Spleen (tissue), 11 donors: Measurements from ENCODE around the gene SORL1. TPM values are rescaled to one million over a fixed set of nuclear protein-coding genes. Genes with fewer than 3 reads are reported as not detected.
"Not testable (repeated sequence)": the region's sequence is repeated elsewhere in the genome, so short reads cannot be mapped to it uniquely, and the experiment has no call there.

ENCODE experiments used
- DNase-seq: peaks from one replicate; pipeline ENCODE4 v3.0.0-alpha.2; 2020
- H3K27ac ChIP-seq, 8 donors: fragments of 200-600 bp; sonication (generic) in 7 of 8; 1 replicate in 4 of 8; 2 replicates in 4 of 8; pipeline versions ENCODE4 v1.5.0 to v1.8.0; 2016 to 2021; ENCODE audit warnings: inconsistent platforms in 4 of 8, mild to moderate bottlenecking in 4 of 8, moderate library complexity in 1 of 8
- H3K27me3 ChIP-seq, 7 donors: fragments of 200-600 bp; sonication (generic) in 6 of 7; replicated peaks in 1 of 7; 1 replicate in 4 of 7; 2 replicates in 3 of 7; pipeline versions ENCODE4 v1.5.0 to v1.8.0; 2016 to 2021; ENCODE audit warnings: inconsistent platforms in 3 of 7, mild to moderate bottlenecking in 1 of 7
- H3K36me3 ChIP-seq, 6 donors: fragments of 200-600 bp; sonication (generic) in 5 of 6; 1 replicate in 4 of 6; 2 replicates in 2 of 6; pipeline versions ENCODE4 v1.5.0 to v1.8.0; 2016 to 2021; ENCODE audit warnings: inconsistent platforms in 2 of 6
- H3K4me1 ChIP-seq, 6 donors: fragments of 200-600 bp; sonication (generic) in 5 of 6; 1 replicate in 3 of 6; 2 replicates in 3 of 6; pipeline versions ENCODE4 v1.5.0 to v1.8.0; 2016 to 2021; ENCODE audit warnings: inconsistent platforms in 3 of 6
- H3K4me3 ChIP-seq, 8 donors: fragments of 200-600 bp; sonication (generic) in 7 of 8; 1 replicate in 4 of 8; 2 replicates in 4 of 8; pipeline versions ENCODE4 v1.5.0 to v1.8.0; 2016 to 2021; ENCODE audit warnings: inconsistent platforms in 4 of 8, mild to moderate bottlenecking in 4 of 8, moderate library complexity in 2 of 8
- H3K9me3 ChIP-seq, 8 donors: fragments of 200-600 bp; sonication (generic) in 7 of 8; 1 replicate in 4 of 8; 2 replicates in 4 of 8; pipeline versions ENCODE4 v1.5.0 to v1.8.0; 2016 to 2021; ENCODE audit warnings: inconsistent platforms in 4 of 8
- POLR2A ChIP-seq, 3 donors: fragments of 450-650 bp; IDR thresholded peaks; one replicate each; pipeline ENCODE4 v1.5.1; 2017; ENCODE audit warnings: antibody characterized with exemption in 3 of 3, mild to moderate bottlenecking in 1 of 3
- POLR2AphosphoS5 ChIP-seq, 3 donors: sonication (generic); formaldehyde crosslinking; IDR thresholded peaks; one replicate each; pipeline ENCODE4 v1.5.1; 2017; ENCODE audit warnings: antibody characterized with exemption in 3 of 3
- WGBS, 5 donors: extraction: QIAGEN DNeasy Blood & Tissue Kit in 3 of 5; methylation state at CpG; one replicate each; pipeline versions ENCODE4 v1.1.5 to v1.1.7; 2013 to 2018; 5-methylcytosine and 5-hydroxymethylcytosine counted together
- intact Hi-C: fragments of 100-400 bp; cut with DNase I; formaldehyde crosslinking; loops from one replicate; pipeline ENCODE4 v1.15.0; 2023; ENCODE audit warnings: low total_unique reads
- polyA plus RNA-seq, 3 donors: library from polyadenylated mRNA; stranded (reverse); fragments of 200-250 nt; gene quantifications; one replicate each; pipeline ENCODE4 v1.2.1, GENCODE V29; 2013
- total RNA-seq, 7 donors: library from RNA; depleted of rRNA in 3 of 7; stranded (reverse); fragments of >200 nt in 3 of 7; fragmentation: NEBNext Ultra II Directional in 4 of 7; extraction: Animal tissue kit (Norgen Biotek cat#: 25700) in 4 of 7; gene quantifications; one replicate each; pipeline versions ENCODE4 v1.1.0 to v1.2.1, GENCODE V29; 2016 to 2021
- TF ChIP-seq, protein P1 (sequence below), 11 experiments: fragments of 200-600 bp in 7 of 11; fragments of 450-650 bp in 4 of 11; sonication (generic) in 4 of 11; IDR thresholded peaks in 8 of 11; conservative IDR thresholded peaks in 3 of 11; 1 replicate in 7 of 11; 2 replicates in 4 of 11; pipeline versions ENCODE4 v1.4.0 to v1.8.0; 2016 to 2021; ENCODE audit warnings: antibody characterized with exemption in 11 of 11, inconsistent platforms in 4 of 11, mild to moderate bottlenecking in 1 of 11
- donor health status: healthy with polysubstance abuse.
- donor health status: DM: no; HTN: no; CAD: no; lungs with moderate emphysema.
- donor health status: DM: no; HTN: no; CAD: no.
- donor health status: Bipolar disorder and iron deficiency.
- donor health status: healthy.
- donor health status: DM: no; HTN: no; CAD: no.
- donor health status: DM: yes; HTN: yes; CAD: no.

The SORL1 gene
- total and polyA plus RNA-seq, 10 donors = 3.8 to 328 (median 148) TPM

DNA sequence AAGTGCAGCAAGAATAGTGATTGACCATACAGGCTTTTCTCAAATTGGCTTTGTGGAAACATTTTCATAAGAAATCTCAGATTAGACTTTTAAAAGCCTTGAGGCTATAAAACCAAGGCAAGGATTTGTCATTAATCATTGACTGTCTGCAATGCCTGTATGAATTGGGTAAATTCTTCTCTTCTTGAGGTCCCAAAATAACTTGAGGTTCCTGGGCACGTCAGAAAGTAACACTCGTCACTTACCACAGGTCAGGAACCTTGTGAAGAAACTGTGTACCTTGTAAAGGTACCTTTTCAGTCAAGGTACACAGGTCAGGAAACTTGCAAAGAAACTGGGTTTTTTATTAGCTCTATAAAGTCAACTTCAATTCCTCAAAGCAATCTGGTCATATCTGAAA lies 43.3 kb upstream of the SORL1 start:
- TF ChIP-seq, protein P1, sequence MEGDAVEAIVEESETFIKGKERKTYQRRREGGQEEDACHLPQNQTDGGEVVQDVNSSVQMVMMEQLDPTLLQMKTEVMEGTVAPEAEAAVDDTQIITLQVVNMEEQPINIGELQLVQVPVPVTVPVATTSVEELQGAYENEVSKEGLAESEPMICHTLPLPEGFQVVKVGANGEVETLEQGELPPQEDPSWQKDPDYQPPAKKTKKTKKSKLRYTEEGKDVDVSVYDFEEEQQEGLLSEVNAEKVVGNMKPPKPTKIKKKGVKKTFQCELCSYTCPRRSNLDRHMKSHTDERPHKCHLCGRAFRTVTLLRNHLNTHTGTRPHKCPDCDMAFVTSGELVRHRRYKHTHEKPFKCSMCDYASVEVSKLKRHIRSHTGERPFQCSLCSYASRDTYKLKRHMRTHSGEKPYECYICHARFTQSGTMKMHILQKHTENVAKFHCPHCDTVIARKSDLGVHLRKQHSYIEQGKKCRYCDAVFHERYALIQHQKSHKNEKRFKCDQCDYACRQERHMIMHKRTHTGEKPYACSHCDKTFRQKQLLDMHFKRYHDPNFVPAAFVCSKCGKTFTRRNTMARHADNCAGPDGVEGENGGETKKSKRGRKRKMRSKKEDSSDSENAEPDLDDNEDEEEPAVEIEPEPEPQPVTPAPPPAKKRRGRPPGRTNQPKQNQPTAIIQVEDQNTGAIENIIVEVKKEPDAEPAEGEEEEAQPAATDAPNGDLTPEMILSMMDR (IDR thresholded peaks at IDR 0.05 in 8 of 11, conservative IDR thresholded peaks at IDR 0.05 in 3 of 11) = no peak
- TF ChIP-seq POLR2AphosphoS5 (IDR thresholded peaks at IDR 0.05) = no peak
- no peak for TF ChIP-seq POLR2A (IDR thresholded peaks at IDR 0.05)
- Histone ChIP-seq H3K27me3 (no peaks in the 10 kb centered on the region), H3K36me3 (no peaks in the 10 kb centered on the region), H3K4me1 (peaks cover 0 to 17% (median 3%) of the 10 kb centered on the region in 6 donors), H3K9me3 (no peaks in the 10 kb centered on the region), H3K4me3 (no peak overlapping the region), H3K27ac (no peak overlapping the region)
- WGBS, 5 donors = 67 to 80% (median 74%) methylated on average over 2 of the region's 2 CpGs
- DNase-seq = no peak
- intact Hi-C loops = no loop called here

DNA sequence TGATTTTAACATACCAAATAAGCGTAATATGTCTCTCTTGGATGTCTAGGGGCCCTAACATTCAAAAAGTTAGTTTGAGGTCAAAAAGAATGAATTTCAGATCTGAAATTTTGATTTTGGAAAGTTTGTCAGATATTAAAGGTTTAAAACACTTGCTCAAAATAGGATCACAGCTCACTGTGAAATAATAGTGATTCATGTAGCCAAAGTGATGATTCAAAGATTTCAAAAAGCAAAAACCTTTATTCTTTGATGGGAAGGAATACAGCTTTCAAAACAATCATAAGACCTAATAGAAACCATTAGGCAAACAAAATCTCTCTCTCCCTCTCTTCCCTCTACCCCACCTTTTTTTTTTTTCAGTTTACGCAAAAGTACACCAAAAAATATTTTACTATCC lies 42.1 kb upstream of the SORL1 start:
- H3K27ac ChIP-seq, intact Hi-C loops, H3K9me3 ChIP-seq, H3K27me3 ChIP-seq, H3K4me3 ChIP-seq, H3K36me3 ChIP-seq, DNase-seq: not testable (repeated sequence)
- H3K4me1 ChIP-seq = peaks cover 0 to 27% (median 3%) of the 10 kb centered on the region in 6 donors
- 95 to 97% (median 95%) methylated on average over 2 of the region's 2 CpGs for WGBS, 5 donors

DNA sequence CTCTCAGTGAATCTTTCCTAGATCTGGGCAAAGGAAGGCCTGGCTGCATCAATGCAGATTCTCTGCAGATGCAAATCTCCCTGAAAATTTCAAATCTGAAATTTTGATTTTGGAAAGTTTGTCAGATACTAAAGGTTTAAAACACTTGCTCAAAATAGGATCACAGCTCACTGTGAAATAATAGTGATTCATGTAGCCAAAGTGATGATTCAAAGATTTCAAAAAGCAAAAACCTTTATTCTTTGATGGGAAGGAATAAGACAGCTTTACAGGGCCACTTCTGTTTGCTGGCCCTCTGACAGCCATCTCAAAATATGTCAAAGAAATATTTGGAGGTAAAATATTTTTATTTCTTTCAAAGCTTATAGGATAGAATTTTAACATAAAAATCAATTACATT lies 40.8 kb upstream of the SORL1 start:
- H3K4me3 ChIP-seq, H3K27ac ChIP-seq, H3K27me3 ChIP-seq, H3K9me3 ChIP-seq, H3K36me3 ChIP-seq, intact Hi-C loops, DNase-seq: not testable (repeated sequence)
- H3K4me1 ChIP-seq = peaks cover 1 to 27% (median 5%) of the 10 kb centered on the region in 6 donors

DNA sequence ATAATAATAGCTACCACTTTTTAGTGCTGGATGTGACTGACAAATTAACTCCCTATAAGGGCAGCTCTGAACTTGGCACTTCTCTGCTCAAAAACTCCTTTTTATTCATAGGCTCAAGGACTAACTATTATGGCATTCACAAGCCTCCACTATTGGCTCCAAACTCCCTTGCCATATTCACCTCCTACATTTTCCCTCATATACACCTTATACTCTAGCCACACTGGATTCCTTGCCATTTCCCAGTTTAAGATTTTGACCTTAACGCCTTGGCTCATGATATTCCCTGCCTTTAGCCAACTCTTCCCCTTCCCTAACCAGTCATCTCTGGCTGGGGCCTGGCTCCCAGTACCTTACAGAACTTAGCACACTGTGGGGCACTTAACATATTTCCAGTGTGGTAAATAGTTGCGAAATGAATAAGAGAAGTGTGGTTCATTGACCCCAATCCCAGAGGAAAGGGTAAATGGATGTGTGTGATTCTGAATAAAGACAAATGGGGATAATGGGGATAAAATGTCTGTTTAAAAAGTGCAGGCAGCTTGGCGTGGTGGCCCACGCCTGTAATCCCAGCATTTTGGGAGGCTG lies 40.0 kb upstream of the SORL1 start:
- H3K9me3 ChIP-seq = no peaks in the 10 kb centered on the region
- intact Hi-C loops = no loop called here

DNA sequence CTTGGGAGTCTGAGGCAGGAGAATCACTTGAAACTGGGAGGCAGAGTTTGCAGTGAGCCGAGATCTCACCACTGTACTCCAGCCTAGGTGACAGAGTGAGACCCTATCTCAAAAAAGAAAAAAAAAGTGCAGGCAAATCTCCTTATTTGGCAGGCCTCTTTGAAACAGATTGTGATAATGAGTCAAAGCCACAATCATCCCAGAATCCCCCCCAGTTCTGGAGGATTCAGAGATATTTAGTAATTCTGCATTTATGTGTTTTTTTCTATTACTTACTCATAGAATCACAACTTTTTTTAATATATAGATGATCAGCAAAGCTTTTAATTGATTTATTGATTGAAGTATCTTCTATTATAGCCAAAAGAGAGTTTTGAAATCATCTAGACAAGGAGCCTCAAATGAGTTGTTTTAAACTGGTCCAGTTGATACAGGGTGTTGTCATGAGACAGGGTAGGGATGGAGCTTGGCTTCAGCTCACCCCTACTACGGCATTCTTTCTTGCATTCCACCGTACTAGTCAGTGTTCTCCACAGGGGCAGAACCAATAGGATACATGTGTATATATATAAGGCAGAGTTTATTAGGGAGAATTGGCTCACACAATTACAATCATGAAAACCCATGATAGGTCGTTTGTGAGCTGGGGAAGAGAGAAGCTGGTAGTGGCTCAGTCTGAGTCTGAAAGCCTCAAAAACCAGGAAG lies 39.3 kb upstream of the SORL1 start:
- intact Hi-C loops = no loop called here
- H3K9me3 ChIP-seq = no peaks in the 10 kb centered on the region
- no peaks in the 10 kb centered on the region for H3K27me3 ChIP-seq
- TF ChIP-seq, protein P1 (IDR thresholded peaks at IDR 0.05 in 8 of 11, conservative IDR thresholded peaks at IDR 0.05 in 3 of 11) = no peak
- no peak for TF ChIP-seq POLR2A (IDR thresholded peaks at IDR 0.05)
- no peak for TF ChIP-seq POLR2AphosphoS5 (IDR thresholded peaks at IDR 0.05)
- DNase-seq = no peak
- 73 to 83% (median 73%) methylated on average over 4 of the region's 4 CpGs for WGBS, 5 donors
- no peaks in the 10 kb centered on the region for H3K36me3 ChIP-seq
- no peak overlapping the region for H3K4me3 ChIP-seq
- H3K4me1 ChIP-seq = peaks cover 9 to 40% (median 19%) of the 10 kb centered on the region in 6 donors
- H3K27ac ChIP-seq = no peak overlapping the region

More for the DNA sequence above, 40.0 kb upstream of the SORL1 start:
- Histone ChIP-seq H3K36me3 (no peaks in the 10 kb centered on the region), H3K27me3 (no peaks in the 10 kb centered on the region), H3K4me3 (no peak overlapping the region), H3K27ac (no peak overlapping the region), H3K4me1 (peaks cover 7 to 32% (median 11%) of the 10 kb centered on the region in 6 donors)
- 85 to 95% (median 90%) methylated on average over 4 of the region's 4 CpGs for WGBS, 5 donors
- TF ChIP-seq, protein P1 (IDR thresholded peaks at IDR 0.05 in 8 of 11, conservative IDR thresholded peaks at IDR 0.05 in 3 of 11) = no peak
- TF ChIP-seq POLR2A (IDR thresholded peaks at IDR 0.05) (no peak), POLR2AphosphoS5 (IDR thresholded peaks at IDR 0.05) (no peak)
- no peak for DNase-seq
